GM23248 (cell line): ENCODE results near the gene HOXB6.

Source experiments
- EZH2 ChIP-seq: fragments of 200-600 bp; sonication (generic); IDR thresholded peaks from 2 replicates; pipeline ENCODE4 v1.6.1; 2018; ENCODE audit warnings: antibody characterized with exemption, mild to moderate bottlenecking; ENCODE audit not compliant: insufficient read depth, poor library complexity, severe bottlenecking
- EZH2phosphoT487 ChIP-seq: fragments of 200-600 bp; sonication (generic); IDR thresholded peaks from 2 replicates; pipeline ENCODE4 v1.6.1; 2018; ENCODE audit warnings: antibody characterized with exemption, moderate library complexity, mild to moderate bottlenecking, low read depth; ENCODE audit not compliant: insufficient read depth

- no peak for TF ChIP-seq EZH2
- TF ChIP-seq EZH2phosphoT487 = no peak
Observed at GRCh38 chr17:48552466-48553189, 52.2 kb downstream of the HOXB6 start.
